Naive thymus-derived CD8-positive, alpha-beta T cell (primary cell): ENCODE data around the gene PDE6H. TPM values are rescaled to one million over a fixed set of nuclear protein-coding genes. Genes with fewer than 3 reads are reported as not detected.

ENCODE experiments used
- ATAC-seq, 2 donors: fragments of 150-1000 bp; cut with Tn5 transposase in 1 of 2; sonication (Bioruptor Pico), chemical (Tn5 transposase) in 1 of 2; 1 replicate in 1 of 2; 2 replicates in 1 of 2; pipeline ENCODE4 v1.10.0; 2021; ENCODE audit warnings: mild to moderate bottlenecking in 2 of 2, moderate library complexity in 2 of 2
- POLR2A ChIA-PET: fragments of 350-600 bp; sonication (Branson Sonifier 250); formaldehyde crosslinking; loops from one replicate; lab custom pipeline; 2021; ENCODE audit warnings: antibody characterized with exemption; lab: Charles Lee
- DNase-seq, 10 donors: peaks; one replicate each; pipeline versions ENCODE4 v3.0.0 to v3.0.0-alpha.2; 2020 to 2022
- H3K27ac Mint-ChIP-seq, 10 donors: one replicate each; pipeline ENCODE4 v1.8.0; 2020 to 2022; ENCODE audit warnings: mild to moderate bottlenecking in 10 of 10, mixed read lengths in 10 of 10, moderate library complexity in 4 of 10, inconsistent platforms in 1 of 10
- H3K27me3 Mint-ChIP-seq, 5 donors: one replicate each; pipeline ENCODE4 v1.8.0; 2021 to 2022; ENCODE audit warnings: mixed read lengths in 5 of 5
- H3K36me3 Mint-ChIP-seq, 3 donors: one replicate each; pipeline ENCODE4 v1.8.0; 2020 to 2022; ENCODE audit warnings: mixed read lengths in 3 of 3, mild to moderate bottlenecking in 2 of 3, inconsistent platforms in 1 of 3
- H3K4me1 Mint-ChIP-seq, 4 donors: one replicate each; pipeline ENCODE4 v1.8.0; 2021 to 2022; ENCODE audit warnings: mixed read lengths in 4 of 4
- H3K4me3 Mint-ChIP-seq, 10 donors: one replicate each; pipeline ENCODE4 v1.8.0; 2020 to 2022; ENCODE audit warnings: mild to moderate bottlenecking in 10 of 10, mixed read lengths in 10 of 10, moderate library complexity in 6 of 10, inconsistent platforms in 1 of 10
- H3K9me3 Mint-ChIP-seq, 9 donors: one replicate each; pipeline ENCODE4 v1.8.0; 2020 to 2022; ENCODE audit warnings: mixed read lengths in 9 of 9, mild to moderate bottlenecking in 3 of 9, inconsistent platforms in 1 of 9, moderate library complexity in 1 of 9
- polyA plus RNA-seq, 3 donors: library from polyadenylated mRNA; unstranded; fragments of 300-500 nt; fragmentation: Illumina TruSeq; gene quantifications; one replicate each; pipeline ENCODE4 v1.2.3, GENCODE V29; 2021
- total RNA-seq, 8 experiments: library from RNA in 2 of 8; stranded (reverse) in 2 of 8; gene quantifications; one replicate each; pipeline ENCODE4 v1.2.3 and lab custom pipeline; 2021 to 2026

PDE6H gene
- total and polyA plus RNA-seq, 5 experiments from 2014 or later, result not detected

- ATAC-seq (no peak), DNase-seq (no peak)
- H3K27me3 Mint-ChIP-seq, result no peaks in the 10 kb centered on the region
- H3K4me1 Mint-ChIP-seq, result peaks cover 32 to 69% (median 52%) of the 10 kb centered on the region in 4 donors
- H3K36me3 Mint-ChIP-seq, result no peaks in the 10 kb centered on the region
- no peak overlapping the region for H3K4me3 Mint-ChIP-seq
- H3K27ac Mint-ChIP-seq, result no peak overlapping the region
- H3K9me3 Mint-ChIP-seq, result no peaks in the 10 kb centered on the region
- POLR2A ChIA-PET, result interaction anchor here (0.7 to 1.6 kb wide), 3 partner anchors 14 to 19 kb away, joined by 3 to 7 read pairs (median 4); partner anchors contain the start of gene ARHGDIB
Measured at GRCh38 chr12:14975457-14975856, 2.6 kb downstream of the PDE6H start.

- Mint-ChIP-seq H3K27me3 (no peaks in the 10 kb centered on the region), H3K36me3 (no peaks in the 10 kb centered on the region), H3K27ac (peak overlapping the region in 1 of 10 donors; percentile 15), H3K4me3 (no peak overlapping the region), H3K9me3 (no peaks in the 10 kb centered on the region), H3K4me1 (peaks cover 39 to 72% (median 62%) of the 10 kb centered on the region in 4 donors)
- ATAC-seq (no peak), DNase-seq (no peak)
- POLR2A ChIA-PET, result interaction anchor here (2.3 kb wide), 1 partner anchor 11 kb away, joined by 6 read pairs; no protein-coding TSS in a partner anchor
Measured at GRCh38 chr12:14976658-14977057, 3.8 kb downstream of the PDE6H start.

- POLR2A ChIA-PET, result interaction anchor here (1.5 kb wide), 1 partner anchor 18 kb away, joined by 5 read pairs; the partner anchor contains the start of gene ARHGDIB
- Mint-ChIP-seq H3K27me3 (no peaks in the 10 kb centered on the region), H3K4me1 (peaks cover 33 to 71% (median 64%) of the 10 kb centered on the region in 4 donors), H3K27ac (peak overlapping the region in 7 of 10 donors; percentile 6 to 72 (median 37)), H3K9me3 (no peaks in the 10 kb centered on the region), H3K4me3 (peak overlapping the region in 6 of 10 donors; percentile 1 to 58 (median 24)), H3K36me3 (no peaks in the 10 kb centered on the region)
- ATAC-seq (peak; percentile 40 to 57), DNase-seq (no peak)
Measured at GRCh38 chr12:14979468-14979867, 6.6 kb downstream of the PDE6H start.

GRCh38 chr12:14981049-14981448 lies 8.2 kb downstream of the PDE6H start:
- Mint-ChIP-seq H3K27me3 (no peaks in the 10 kb centered on the region), H3K36me3 (no peaks in the 10 kb centered on the region), H3K4me1 (peaks cover 35 to 77% (median 71%) of the 10 kb centered on the region in 4 donors), H3K9me3 (no peaks in the 10 kb centered on the region), H3K27ac (peak overlapping the region in 6 of 10 donors; percentile 43 to 74 (median 56)), H3K4me3 (peak overlapping the region in 4 of 10 donors; percentile 7 to 72 (median 19))
- ATAC-seq (no peak), DNase-seq (no peak)
- POLR2A ChIA-PET, result interaction anchor here (0.7 to 2.0 kb wide), 5 partner anchors 9 to 207 kb away, joined by 3 to 7 read pairs (median 3); a partner anchor contains a TSS

- Mint-ChIP-seq H3K27me3 (no peaks in the 10 kb centered on the region), H3K27ac (peak overlapping the region in 8 of 10 donors; percentile 2 to 84 (median 46)), H3K4me1 (peaks cover 38 to 80% (median 70%) of the 10 kb centered on the region in 4 donors), H3K4me3 (peak overlapping the region in 7 of 10 donors; percentile 5 to 65 (median 55)), H3K9me3 (no peaks in the 10 kb centered on the region), H3K36me3 (no peaks in the 10 kb centered on the region)
- DNase-seq (no peak), ATAC-seq (no peak)
- POLR2A ChIA-PET, result interaction anchor here (0.6 to 1.2 kb wide), 4 partner anchors 9 to 145 kb away, joined by 3 to 5 read pairs (median 4); no protein-coding TSS in a partner anchor
Measured at GRCh38 chr12:14982562-14982961, 9.7 kb downstream of the PDE6H start.

GRCh38 chr12:14982991-14983390 lies 10.1 kb downstream of the PDE6H start:
- Mint-ChIP-seq H3K4me1 (peaks cover 38 to 77% (median 68%) of the 10 kb centered on the region in 4 donors), H3K27ac (peak overlapping the region in 8 of 10 donors; percentile 9 to 84 (median 47)), H3K4me3 (peak overlapping the region in 9 of 10 donors; percentile 5 to 65 (median 55)), H3K27me3 (no peaks in the 10 kb centered on the region), H3K36me3 (no peaks in the 10 kb centered on the region), H3K9me3 (no peaks in the 10 kb centered on the region)
- DNase-seq (peak in 1 of 10 donors; percentile 16), ATAC-seq (peak; percentile 20 to 30)
- POLR2A ChIA-PET, result interaction anchor here (0.6 to 2.0 kb wide), 9 partner anchors 9 to 209 kb away, joined by 3 to 8 read pairs (median 4); partner anchors contain the start of gene ERP27

- no peaks in the 10 kb centered on the region for H3K27me3 Mint-ChIP-seq
- DNase-seq (no peak), ATAC-seq (no peak)
- no peaks in the 10 kb centered on the region for H3K9me3 Mint-ChIP-seq
- H3K36me3 Mint-ChIP-seq, result no peaks in the 10 kb centered on the region
- H3K27ac Mint-ChIP-seq, result peak overlapping the region in 7 of 10 donors; percentile 7 to 84 (median 23)
- POLR2A ChIA-PET, result interaction anchor here (0.8 to 2.0 kb wide), 7 partner anchors 22 to 562 kb away, joined by 3 to 8 read pairs (median 4); partner anchors contain the start of gene ERP27
- peak overlapping the region in 3 of 10 donors; percentile 1 to 38 (median 22) for H3K4me3 Mint-ChIP-seq
- H3K4me1 Mint-ChIP-seq, result peaks cover 34 to 71% (median 62%) of the 10 kb centered on the region in 4 donors
Measured at GRCh38 chr12:14984036-14984435, 11.2 kb downstream of the PDE6H start.

GRCh38 chr12:14984766-14985285 lies 12.0 kb downstream of the PDE6H start:
- peaks cover 31 to 71% (median 61%) of the 10 kb centered on the region in 4 donors for H3K4me1 Mint-ChIP-seq
- H3K36me3 Mint-ChIP-seq, result peaks cover 0 to 3% (median 0%) of the 10 kb centered on the region in 3 donors
- DNase-seq, result no peak
- POLR2A ChIA-PET, result interaction anchor here (0.6 to 2.0 kb wide), 8 partner anchors 10 to 562 kb away, joined by 3 to 8 read pairs (median 4); no protein-coding TSS in a partner anchor
- H3K4me3 Mint-ChIP-seq, result peak overlapping the region in 7 of 10 donors; percentile 1 to 38 (median 22)
- ATAC-seq, result peak; percentile 37 to 46
- peaks cover 0 to 2% (median 0%) of the 10 kb centered on the region in 9 donors for H3K9me3 Mint-ChIP-seq
- peak overlapping the region in 6 of 10 donors; percentile 12 to 84 (median 43) for H3K27ac Mint-ChIP-seq
- H3K27me3 Mint-ChIP-seq, result no peaks in the 10 kb centered on the region

- peaks cover 0 to 7% (median 4%) of the 10 kb centered on the region in 9 donors for H3K9me3 Mint-ChIP-seq
- peak overlapping the region in 1 of 10 donors; percentile 59 for H3K27ac Mint-ChIP-seq
- no peaks in the 10 kb centered on the region for H3K27me3 Mint-ChIP-seq
- peaks cover 21 to 70% (median 47%) of the 10 kb centered on the region in 4 donors for H3K4me1 Mint-ChIP-seq
- H3K36me3 Mint-ChIP-seq, result peaks cover 0 to 13% (median 9%) of the 10 kb centered on the region in 3 donors
- POLR2A ChIA-PET, result interaction anchor here (0.7 kb wide), 3 partner anchors 30 to 155 kb away, joined by 3 to 5 read pairs (median 4); no protein-coding TSS in a partner anchor
- H3K4me3 Mint-ChIP-seq, result peak overlapping the region in 1 of 10 donors; percentile 26
- ATAC-seq (no peak), DNase-seq (no peak)
Measured at GRCh38 chr12:14986449-14986848, 13.6 kb downstream of the PDE6H start.

GRCh38 chr12:14988035-14988434 lies 15.2 kb downstream of the PDE6H start:
- Mint-ChIP-seq H3K4me3 (no peak overlapping the region), H3K36me3 (peaks cover 0 to 13% (median 9%) of the 10 kb centered on the region in 3 donors), H3K9me3 (peaks cover 0 to 8% (median 5%) of the 10 kb centered on the region in 9 donors), H3K27ac (no peak overlapping the region), H3K27me3 (no peaks in the 10 kb centered on the region), H3K4me1 (peaks cover 15 to 64% (median 40%) of the 10 kb centered on the region in 4 donors)
- ATAC-seq, result no peak
- POLR2A ChIA-PET, result no interaction called here
- DNase-seq, result no peak

GRCh38 chr12:14989790-14990189 lies 16.9 kb downstream of the PDE6H start:
- ATAC-seq (no peak), DNase-seq (no peak)
- H3K27me3 Mint-ChIP-seq, result no peaks in the 10 kb centered on the region
- peak overlapping the region in 5 of 10 donors; percentile 6 to 75 (median 57) for H3K27ac Mint-ChIP-seq
- H3K4me1 Mint-ChIP-seq, result peaks cover 19 to 64% (median 43%) of the 10 kb centered on the region in 4 donors
- H3K9me3 Mint-ChIP-seq, result peaks cover 0 to 8% (median 5%) of the 10 kb centered on the region in 9 donors
- peaks cover 0 to 13% (median 9%) of the 10 kb centered on the region in 3 donors for H3K36me3 Mint-ChIP-seq
- POLR2A ChIA-PET, result interaction anchor here (0.6 to 2.3 kb wide), 4 partner anchors 9 to 206 kb away, joined by 3 to 8 read pairs (median 5); partner anchors contain the start of genes ARHGDIB and ERP27
- peak overlapping the region in 1 of 10 donors; percentile 54 for H3K4me3 Mint-ChIP-seq

- H3K4me1 Mint-ChIP-seq, result peaks cover 22 to 74% (median 42%) of the 10 kb centered on the region in 4 donors
Measured at GRCh38 chr12:14991069-14991468, 18.2 kb downstream of the PDE6H start.

More at GRCh38 chr12:14991069-14991468, 18.2 kb downstream of the PDE6H start:
- no peak overlapping the region for H3K4me3 Mint-ChIP-seq
- DNase-seq (no peak), ATAC-seq (no peak)
- peak overlapping the region in 2 of 10 donors; percentile 40 to 49 for H3K27ac Mint-ChIP-seq
- peaks cover 0 to 13% (median 9%) of the 10 kb centered on the region in 3 donors for H3K36me3 Mint-ChIP-seq
- peaks cover 0 to 8% (median 5%) of the 10 kb centered on the region in 9 donors for H3K9me3 Mint-ChIP-seq
- H3K27me3 Mint-ChIP-seq, result no peaks in the 10 kb centered on the region
- POLR2A ChIA-PET, result interaction anchor here (0.5 to 2.3 kb wide), 3 partner anchors 29 to 53 kb away, joined by 3 to 8 read pairs (median 3); partner anchors contain the start of genes ARHGDIB and ERP27
